GM21367 (cell line): ENCODE measurements around the gene TBC1D1.
"Not testable (repeated sequence)": the region's sequence is repeated elsewhere in the genome, so short reads cannot be mapped to it uniquely, and the experiment has no call there.

ENCODE experiments used
- ATAC-seq: cut with Tn5 transposase; IDR thresholded peaks from one replicate; pipeline ENCODE4 v1.9.1; 2021; ENCODE audit not compliant: unreplicated experiment

Gene TBC1D1

DNA sequence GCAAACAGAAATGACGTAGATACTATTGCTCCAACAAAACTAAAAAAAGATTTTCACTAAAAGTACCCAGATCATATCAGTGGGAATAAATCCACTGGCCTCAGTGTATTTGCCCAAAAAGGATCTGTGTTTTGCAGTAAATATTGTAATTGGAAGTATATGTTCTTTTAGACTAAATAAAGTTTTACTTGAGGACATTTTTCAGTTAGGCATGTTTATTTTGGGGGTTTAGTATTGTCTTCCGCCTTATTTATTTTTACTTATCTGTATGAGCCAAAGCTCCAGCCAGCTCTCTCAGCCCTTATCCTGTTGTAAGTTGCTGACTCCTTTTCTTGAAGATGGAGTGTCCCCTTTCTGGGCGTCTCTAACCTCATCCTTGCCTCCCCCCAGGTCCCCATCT lies 119.1 kb downstream of the TBC1D1 start:
- no peak for ATAC-seq

DNA sequence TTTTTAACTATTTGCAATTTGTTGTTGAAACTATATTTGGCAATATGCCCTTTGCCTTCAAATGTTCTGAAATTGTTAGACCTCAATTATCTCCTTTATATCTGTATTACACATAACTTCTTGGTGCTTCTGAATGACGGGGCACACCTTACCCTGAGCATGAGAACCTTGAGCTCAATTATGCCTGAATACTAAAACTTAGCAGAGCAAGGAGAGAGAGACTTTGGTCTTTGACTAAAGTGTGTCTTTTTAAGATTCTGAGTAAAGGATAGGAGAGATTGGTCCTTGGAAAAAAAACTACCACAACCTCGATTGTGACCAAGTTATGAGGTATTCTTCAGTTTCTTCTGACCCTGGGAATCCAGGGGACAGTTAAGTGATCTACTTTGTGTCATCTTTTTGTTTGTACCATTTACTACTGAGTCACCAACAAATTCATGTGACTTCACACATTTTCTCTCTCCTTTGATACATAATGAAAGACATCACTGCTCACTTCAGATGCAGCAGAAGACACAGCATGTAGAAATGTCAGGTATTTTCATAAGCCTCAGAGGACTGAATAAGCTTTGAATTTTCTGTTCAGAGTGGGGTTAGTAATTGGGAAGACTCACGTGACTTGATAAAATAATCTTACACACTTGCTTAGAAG lies 120.8 kb downstream of the TBC1D1 start:
- ATAC-seq, result no peak

- ATAC-seq, result no peak
Measured at GRCh38 chr4:38013461-38014366, 122.8 kb downstream of the TBC1D1 start.

DNA sequence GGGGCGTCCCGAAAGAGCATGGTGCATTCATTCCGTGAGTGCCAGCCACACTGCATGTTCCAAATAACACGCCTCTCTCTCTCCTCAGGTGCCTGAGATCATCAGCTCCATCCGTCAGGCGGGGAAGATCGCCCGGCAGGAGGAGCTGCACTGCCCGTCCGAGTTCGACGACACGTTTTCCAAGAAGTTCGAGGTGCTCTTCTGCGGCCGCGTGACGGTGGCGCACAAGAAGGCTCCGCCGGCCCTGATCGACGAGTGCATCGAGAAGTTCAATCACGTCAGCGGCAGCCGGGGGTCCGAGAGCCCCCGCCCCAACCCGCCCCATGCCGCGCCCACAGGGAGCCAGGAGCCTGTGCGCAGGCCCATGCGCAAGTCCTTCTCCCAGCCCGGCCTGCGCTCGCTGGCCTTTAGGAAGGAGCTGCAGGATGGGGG lies 123.6 kb downstream of the TBC1D1 start:
- no peak for ATAC-seq

DNA sequence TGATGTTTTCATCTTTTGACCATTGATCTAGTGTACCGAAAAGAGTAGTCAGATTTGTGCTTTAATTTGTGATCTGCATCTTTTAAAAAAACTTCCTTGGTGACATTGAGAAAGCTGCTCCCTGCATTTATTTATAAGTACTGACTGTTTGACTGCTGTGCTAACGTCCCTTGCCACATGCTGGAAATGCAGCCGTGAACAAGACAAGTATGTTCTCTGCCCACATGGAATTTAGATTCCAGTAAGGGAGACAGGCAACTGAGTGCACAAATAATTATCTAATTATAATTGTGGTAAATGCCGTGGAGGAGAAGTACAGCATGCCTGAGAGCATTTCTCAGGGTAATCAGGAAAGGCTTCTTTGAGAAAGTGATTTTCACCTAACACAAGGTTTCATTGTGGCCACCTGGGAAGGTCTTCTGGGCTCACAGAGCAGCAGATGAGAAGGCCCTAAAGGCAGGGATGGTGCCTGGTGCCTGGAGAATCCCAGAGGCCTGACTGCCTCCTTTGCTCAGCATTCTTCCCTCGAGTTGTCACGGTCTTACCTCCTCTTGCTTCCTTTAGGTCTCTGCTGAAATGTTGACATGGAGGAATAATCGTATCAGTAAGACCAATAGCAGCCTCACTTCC lies 125.1 kb downstream of the TBC1D1 start:
- ATAC-seq, result no peak

- ATAC-seq, result no peak
Measured at GRCh38 chr4:38016698-38017097, 125.8 kb downstream of the TBC1D1 start.

DNA sequence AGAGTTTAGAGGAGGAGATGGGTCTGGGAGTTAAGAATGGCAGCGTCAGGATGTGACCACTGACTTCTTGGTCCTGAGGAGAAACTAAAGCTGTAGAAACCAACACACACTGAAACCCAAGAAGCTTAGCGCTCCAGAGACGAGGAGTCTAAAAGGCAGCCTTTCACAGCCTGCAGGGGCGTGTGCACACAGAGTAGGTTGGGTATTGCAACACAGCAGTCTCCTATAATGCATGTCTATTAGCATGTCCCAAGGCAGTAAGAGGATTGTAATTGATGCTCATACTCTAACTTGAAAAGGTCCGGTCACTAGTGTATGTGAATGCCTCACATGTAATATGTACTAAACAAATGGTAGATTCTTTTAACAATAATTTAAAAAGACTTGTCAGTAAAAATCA lies 126.7 kb downstream of the TBC1D1 start:
- no peak for ATAC-seq

DNA sequence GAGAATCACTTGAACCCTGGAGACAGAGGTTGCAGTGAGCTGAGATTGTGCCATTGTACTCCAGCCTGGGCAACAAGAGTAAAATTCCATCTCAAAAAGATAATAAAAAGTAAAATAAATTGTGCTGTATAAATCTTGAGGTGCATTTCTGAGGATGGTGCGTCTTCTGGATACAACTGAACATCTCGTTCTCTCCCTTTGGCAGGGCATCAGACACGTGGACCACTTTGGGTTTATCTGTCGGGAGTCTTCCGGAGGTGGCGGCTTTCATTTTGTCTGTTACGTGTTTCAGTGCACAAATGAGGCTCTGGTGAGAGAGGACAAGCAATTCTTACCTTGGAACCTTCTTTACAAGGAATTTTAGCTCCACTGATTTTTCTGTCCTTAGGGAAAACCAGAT lies 129.5 kb downstream of the TBC1D1 start:
- no peak for ATAC-seq

- ATAC-seq, result not testable (repeated sequence)
Measured at GRCh38 chr4:38020961-38021360, 130.1 kb downstream of the TBC1D1 start.

DNA sequence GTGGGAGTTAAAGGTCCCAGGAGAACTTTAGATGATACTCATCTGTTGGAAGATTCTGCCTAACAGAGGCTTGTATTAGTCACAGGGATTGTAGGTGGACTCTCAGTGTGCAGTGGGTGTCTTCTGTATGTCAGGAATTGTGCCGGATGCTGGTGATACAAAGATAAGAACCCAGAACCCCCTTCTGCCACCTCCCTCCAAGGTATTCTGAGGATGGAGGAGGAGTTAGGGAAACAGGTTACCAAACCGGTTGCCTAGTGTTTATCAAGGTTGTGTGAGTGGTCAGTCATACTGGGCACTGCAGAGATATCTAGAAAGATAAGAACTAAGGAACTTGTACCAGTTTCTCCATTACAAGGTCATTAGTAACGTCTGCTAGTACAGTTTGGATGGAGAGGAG lies 130.9 kb downstream of the TBC1D1 start:
- no peak for ATAC-seq

GRCh38 chr4:38023347-38024205 lies 132.7 kb downstream of the TBC1D1 start:
- ATAC-seq, result no peak

GRCh38 chr4:38024206-38024509 lies 133.3 kb downstream of the TBC1D1 start:
- ATAC-seq, result no peak

GRCh38 chr4:38025665-38026064 lies 134.8 kb downstream of the TBC1D1 start:
- ATAC-seq, result no peak

GRCh38 chr4:38026158-38026740 lies 135.4 kb downstream of the TBC1D1 start:
- ATAC-seq, result no peak

GRCh38 chr4:38030023-38030422 lies 139.1 kb downstream of the TBC1D1 start:
- ATAC-seq, result no peak

DNA sequence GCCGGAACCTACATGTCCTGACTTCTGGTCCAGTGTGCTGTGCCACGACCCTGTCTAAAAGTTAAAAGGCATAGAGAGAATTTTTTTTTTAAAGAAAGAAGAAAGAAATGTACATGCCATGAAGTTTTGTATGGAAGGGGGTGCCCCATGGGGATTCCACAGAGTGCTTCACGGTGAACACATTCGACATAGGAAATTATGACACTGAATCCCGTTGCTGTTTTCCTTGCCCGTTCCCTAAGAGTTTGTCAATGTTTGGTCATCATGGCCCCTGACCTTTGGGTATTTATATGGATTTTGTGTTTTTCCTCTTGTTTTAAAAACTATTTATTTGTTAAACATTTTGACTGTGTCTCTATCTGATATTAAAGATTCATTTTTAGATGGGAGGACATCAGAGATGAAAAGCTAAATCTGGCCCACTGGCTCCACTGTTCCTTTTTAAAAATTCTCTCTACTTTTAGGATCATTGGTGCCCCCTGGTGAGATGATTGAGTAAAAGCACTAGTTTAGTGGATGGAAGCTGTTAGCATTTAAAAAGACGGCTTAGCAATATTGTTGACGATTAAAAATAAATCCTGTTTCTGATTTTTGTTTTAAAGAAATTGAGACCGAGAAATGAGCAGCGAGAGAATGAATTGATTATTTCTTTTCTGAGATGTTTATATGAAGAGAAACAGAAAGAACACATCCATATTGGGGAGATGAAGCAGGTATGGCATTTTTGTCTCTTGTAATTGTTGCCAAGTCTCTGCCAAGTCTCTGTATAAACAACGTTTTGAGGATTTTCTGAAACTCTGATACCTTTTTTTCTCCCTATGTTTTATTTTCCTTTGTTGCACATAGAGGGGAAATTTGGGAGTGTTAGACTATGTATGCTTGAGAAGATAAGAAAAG lies 144.3 kb downstream of the TBC1D1 start:
- no peak for ATAC-seq

GRCh38 chr4:38036548-38036947 lies 145.7 kb downstream of the TBC1D1 start:
- ATAC-seq, result no peak

- ATAC-seq, result no peak
Measured at GRCh38 chr4:38037612-38038011, 146.7 kb downstream of the TBC1D1 start.

GRCh38 chr4:38040619-38041018 lies 149.7 kb downstream of the TBC1D1 start:
- ATAC-seq, result no peak

- no peak for ATAC-seq
Measured at GRCh38 chr4:38044060-38044459, 153.2 kb downstream of the TBC1D1 start.
